Stomach smooth muscle (tissue), 2 donors: ENCODE measurements around the gene PARP6.
A peak's percentile ranks its signal among the peaks of the same experiment; 100 is the strongest.

Source experiments
- H3K27ac ChIP-seq: one replicate; pipeline ENCODE4 v1.7.0; 2013; ENCODE audit warnings: mild to moderate bottlenecking, low read length, inconsistent platforms
- H3K27me3 ChIP-seq, 2 donors: one replicate each; pipeline ENCODE4 v1.7.0; 2013; ENCODE audit warnings: low read length in 2 of 2; ENCODE audit not compliant: insufficient read depth in 2 of 2, control insufficient read depth in 1 of 2
- H3K36me3 ChIP-seq, 2 donors: one replicate each; pipeline ENCODE4 v1.7.0; 2013; ENCODE audit warnings: low read length in 2 of 2; ENCODE audit not compliant: control insufficient read depth in 2 of 2, insufficient read depth in 2 of 2
- H3K4me1 ChIP-seq: one replicate; pipeline ENCODE4 v1.7.0; 2013; ENCODE audit warnings: low read length; ENCODE audit not compliant: control insufficient read depth, insufficient read depth
- H3K4me3 ChIP-seq, 2 donors: one replicate each; pipeline ENCODE4 v1.7.0; 2013; ENCODE audit warnings: low read length in 2 of 2
- H3K9ac ChIP-seq, 2 donors: one replicate each; pipeline ENCODE4 v1.7.0; 2013; ENCODE audit warnings: low read length in 2 of 2, mild to moderate bottlenecking in 1 of 2
- H3K9me3 ChIP-seq, 2 donors: one replicate each; pipeline ENCODE4 v1.7.0; 2013; ENCODE audit warnings: low read length in 2 of 2; ENCODE audit not compliant: control insufficient read depth in 2 of 2
- donor health status: healthy.
- donor health status: Pancreatic carcinoma.

Gene PARP6

DNA sequence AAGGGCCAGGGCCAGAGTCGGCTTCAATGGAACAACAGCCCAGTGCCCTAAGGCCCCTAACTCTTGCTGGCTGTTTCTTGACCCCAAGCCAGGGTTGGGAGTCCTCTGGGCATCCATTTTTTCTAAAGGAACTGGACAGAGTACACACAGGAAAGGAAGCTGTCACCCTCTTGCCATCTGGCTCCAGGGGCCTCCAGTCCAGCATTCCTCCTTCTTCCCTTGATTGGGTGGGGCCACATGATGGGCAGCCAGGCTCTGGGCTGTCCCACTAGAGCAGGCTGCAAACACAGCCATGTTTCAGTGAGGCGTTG is 73.2 kb downstream of the PARP6 start:
- H3K36me3 ChIP-seq: peaks cover 38 to 41% of the 10 kb centered on the region in 2 donors
- peaks cover 10 to 11% of the 10 kb centered on the region in 2 donors for H3K27me3 ChIP-seq
- H3K9me3 ChIP-seq: no peaks in the 10 kb centered on the region
- peaks cover 38% of the 10 kb centered on the region for H3K4me1 ChIP-seq
- H3K27ac ChIP-seq: no peak overlapping the region
- no peak overlapping the region for H3K4me3 ChIP-seq
- H3K9ac ChIP-seq: no peak overlapping the region

DNA sequence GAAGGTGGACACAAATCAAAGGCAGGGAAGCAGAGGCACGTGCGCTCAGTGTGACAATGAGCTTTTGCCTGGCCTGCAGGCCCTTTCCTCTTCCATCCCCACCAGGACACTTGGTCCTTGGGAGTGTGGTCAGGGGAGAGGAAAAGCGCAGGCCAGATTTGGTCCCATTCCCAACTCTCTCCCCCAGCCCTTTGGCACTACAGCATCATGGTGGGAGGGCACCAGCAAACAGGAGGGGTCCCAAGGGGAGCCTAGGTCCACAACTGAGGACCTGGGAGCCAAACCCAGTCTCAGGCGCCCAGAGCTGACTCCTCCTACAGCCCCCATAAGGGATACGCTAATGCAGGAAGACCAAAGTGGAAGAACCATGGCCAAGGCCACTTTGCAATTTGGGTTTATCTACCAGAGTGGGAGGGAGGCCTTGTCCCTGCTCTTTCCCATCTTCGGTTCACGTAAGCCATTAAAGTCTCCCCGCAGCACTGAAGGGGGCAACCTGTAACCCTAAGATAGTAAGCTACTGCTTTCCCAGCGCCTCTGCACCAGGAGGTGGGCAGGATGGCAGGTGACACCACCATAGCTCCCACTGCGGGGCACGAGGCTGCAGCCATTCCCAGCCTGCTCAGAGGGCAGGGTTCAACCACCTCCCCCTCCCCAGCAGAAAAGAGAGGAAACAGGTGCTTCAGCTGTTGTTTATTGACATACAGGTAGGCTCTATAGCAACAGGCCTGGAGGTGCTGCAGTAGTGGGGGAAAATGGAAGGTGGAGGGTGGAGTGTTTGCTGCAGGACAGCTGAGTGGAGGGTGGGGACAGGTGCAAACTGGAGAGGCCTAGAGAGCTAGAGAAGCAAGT is 73.8 kb downstream of the PARP6 start:
- no peaks in the 10 kb centered on the region for H3K9me3 ChIP-seq
- peaks cover 32% of the 10 kb centered on the region for H3K4me1 ChIP-seq
- H3K27ac ChIP-seq: no peak overlapping the region
- no peak overlapping the region for H3K4me3 ChIP-seq
- peaks cover 38 to 39% of the 10 kb centered on the region in 2 donors for H3K36me3 ChIP-seq
- H3K9ac ChIP-seq: no peak overlapping the region
- H3K27me3 ChIP-seq: peaks cover 10 to 11% of the 10 kb centered on the region in 2 donors

DNA sequence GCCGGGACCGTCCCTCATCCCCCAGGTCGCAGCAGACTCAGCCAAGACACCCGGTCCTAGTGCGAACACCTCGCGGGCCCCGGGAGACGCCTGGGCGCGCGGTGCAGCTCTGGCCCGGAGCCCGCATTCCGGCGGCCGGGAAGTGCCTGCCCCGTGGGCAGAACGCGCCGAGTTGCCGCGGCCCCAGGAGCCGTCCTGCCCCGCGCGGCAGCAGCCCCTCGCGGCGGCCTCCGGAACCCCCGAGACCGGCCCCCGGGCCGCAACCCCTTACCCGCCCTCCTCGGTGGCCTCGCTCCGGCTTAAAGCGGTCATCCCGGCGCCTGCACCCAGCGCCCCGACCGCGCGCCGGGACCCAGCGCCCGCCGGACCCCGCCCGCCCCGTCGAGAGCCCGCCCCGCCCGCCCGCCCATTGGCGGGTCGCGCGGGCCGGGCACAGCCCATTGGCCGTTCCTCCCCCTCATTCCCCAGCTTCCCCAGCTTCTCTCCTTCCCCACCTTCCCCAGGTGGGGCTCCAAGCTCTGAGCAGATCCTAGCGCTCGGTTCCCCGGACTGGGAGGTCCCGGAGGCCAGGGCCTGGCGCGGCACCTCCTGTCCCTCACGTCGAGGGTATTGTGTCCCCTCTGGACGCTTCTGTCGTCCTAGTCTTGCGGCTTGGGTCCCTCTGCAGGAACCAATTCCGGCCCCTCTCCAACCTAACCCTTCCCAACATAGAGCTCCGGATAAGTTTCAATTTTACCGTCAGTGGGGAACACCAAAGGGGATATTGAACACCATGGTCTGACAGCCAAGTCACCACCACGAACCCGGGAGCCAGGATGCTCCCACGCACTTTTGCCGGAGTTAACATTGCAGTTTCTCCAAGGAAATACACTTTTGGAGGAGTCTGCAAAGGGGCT is 74.6 kb downstream of the PARP6 start, which contains the start of gene GRAMD2A:
TSS of gene GRAMD2A (minus strand) at position 328 of the 896 bp plus-strand sequence.
- Histone ChIP-seq H3K9me3 (no peaks in the 10 kb centered on the region), H3K27me3 (peaks cover 10 to 11% of the 10 kb centered on the region in 2 donors), H3K4me1 (peaks cover 24% of the 10 kb centered on the region), H3K9ac (peak within 1 kb of the TSS; percentile 42 to 49), H3K27ac (no peak within 1 kb of the TSS), H3K4me3 (peak within 1 kb of the TSS; percentile 54 to 72), H3K36me3 (peaks cover 33 to 37% of the 10 kb centered on the region in 2 donors)

DNA sequence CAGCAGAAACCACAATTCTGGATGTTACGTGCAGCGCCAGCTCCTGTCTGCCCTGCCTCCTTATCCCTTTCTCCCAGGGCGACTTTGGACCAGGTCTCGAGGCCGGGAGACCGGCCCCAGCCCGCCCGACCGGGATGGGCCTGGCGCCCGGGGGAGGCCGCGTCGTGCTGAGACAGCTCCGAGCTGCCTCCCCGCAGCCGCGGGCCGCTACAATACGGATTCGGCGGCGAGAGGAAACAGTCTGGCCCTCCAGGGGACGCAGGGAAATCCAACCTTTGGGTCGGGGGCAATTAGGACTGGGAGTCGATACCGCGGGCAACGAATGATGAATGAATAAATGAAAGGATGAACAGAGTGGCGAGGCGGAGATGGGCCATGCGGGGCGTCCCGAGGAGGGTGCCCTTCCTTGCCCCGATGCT is 75.3 kb downstream of the PARP6 start:
- Histone ChIP-seq H3K27ac (no peak overlapping the region), H3K9me3 (no peaks in the 10 kb centered on the region), H3K4me1 (peaks cover 20% of the 10 kb centered on the region), H3K9ac (peak overlapping the region; percentile 42 to 49), H3K4me3 (peak overlapping the region; percentile 54 to 72), H3K27me3 (peaks cover 10 to 11% of the 10 kb centered on the region in 2 donors), H3K36me3 (peaks cover 27 to 30% of the 10 kb centered on the region in 2 donors)

DNA sequence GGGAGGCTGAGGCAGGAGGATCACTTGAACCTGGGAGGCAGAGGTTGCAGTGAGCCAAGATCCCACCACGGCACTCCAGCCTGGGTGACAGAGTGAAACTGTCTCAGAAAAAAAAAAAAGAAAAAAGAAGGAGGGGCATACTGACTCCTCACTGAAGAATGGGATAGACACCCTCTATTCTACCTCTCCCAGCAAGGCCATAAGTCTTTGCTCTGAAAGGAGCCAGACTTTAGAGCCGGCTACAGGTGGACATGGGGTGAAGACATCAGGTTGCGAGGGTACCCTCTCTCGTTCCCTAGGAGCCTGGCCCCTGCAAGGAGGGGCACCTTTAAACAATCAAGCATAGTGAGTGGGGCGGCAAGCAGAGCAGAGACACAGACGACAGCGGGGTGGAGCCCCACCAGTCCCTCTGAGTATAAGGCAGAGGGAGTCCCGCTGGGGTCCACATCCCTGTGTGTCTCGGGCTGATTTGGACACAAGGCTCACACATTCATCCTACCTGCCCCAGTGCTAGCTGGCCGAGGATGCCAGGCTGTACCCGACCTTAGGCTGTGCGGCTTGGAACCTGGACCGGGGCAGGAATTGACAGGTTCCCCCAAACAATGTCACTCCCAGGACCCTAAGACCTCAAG is 75.8 kb downstream of the PARP6 start:
- H3K9me3 ChIP-seq: no peaks in the 10 kb centered on the region
- H3K36me3 ChIP-seq: peaks cover 21 to 25% of the 10 kb centered on the region in 2 donors
- H3K4me3 ChIP-seq: peak overlapping the region; percentile 54 to 72
- H3K9ac ChIP-seq: peak overlapping the region in 1 of 2 donors; percentile 42
- H3K27me3 ChIP-seq: peaks cover 10 to 11% of the 10 kb centered on the region in 2 donors
- no peak overlapping the region for H3K27ac ChIP-seq
- peaks cover 18% of the 10 kb centered on the region for H3K4me1 ChIP-seq

DNA sequence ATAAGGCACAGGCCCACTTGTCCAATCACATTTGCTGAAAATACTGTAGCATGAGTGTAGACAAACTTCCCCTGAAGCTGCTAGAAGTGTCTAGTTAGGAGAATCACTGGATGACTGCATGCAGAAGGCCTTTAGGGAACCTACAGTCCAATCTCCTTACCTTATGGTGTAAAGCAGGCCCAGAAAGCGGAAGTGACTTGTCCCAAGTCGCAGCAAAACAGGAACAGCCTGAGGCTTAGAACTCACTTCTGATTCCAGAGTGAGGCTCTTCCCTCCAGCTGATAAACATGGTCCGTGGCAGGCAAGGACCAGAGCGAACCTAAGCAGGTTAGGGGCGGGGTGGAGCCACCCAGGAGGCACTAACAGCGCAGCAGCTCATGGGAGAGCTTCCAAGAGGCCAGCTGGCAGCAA is 77.2 kb downstream of the PARP6 start:
- no peak overlapping the region for H3K4me3 ChIP-seq
- H3K36me3 ChIP-seq: peaks cover 9 to 11% of the 10 kb centered on the region in 2 donors
- no peak overlapping the region for H3K27ac ChIP-seq
- peaks cover 10 to 11% of the 10 kb centered on the region in 2 donors for H3K27me3 ChIP-seq
- H3K9me3 ChIP-seq: no peaks in the 10 kb centered on the region
- H3K4me1 ChIP-seq: peaks cover 13% of the 10 kb centered on the region
- no peak overlapping the region for H3K9ac ChIP-seq

DNA sequence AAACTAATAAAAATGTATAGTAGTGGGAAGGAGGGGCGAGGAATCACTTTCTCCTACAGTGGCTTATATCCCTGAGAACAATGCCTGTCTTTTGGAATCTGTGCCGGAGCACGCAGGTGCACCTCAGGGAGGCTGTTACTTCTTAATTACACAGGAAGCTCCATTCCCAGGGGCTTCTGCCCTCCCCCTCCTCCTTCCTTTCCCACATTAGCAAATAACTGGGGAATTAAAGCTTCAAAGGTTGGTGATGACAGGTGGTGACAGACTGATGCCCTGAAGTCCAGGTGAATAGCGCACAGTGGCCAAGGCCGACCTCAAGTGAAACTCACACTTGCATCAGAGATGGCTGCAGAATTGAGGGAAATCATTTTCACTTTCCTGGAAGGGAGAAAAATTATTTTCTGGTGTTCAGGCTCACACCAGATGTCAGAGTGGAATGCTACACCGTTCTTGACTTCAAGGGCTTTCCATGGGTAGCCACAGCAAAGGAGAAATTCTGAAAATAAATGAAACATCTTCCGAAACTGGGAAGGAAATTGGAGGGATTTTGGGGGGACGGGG is 78.4 kb downstream of the PARP6 start:
- Histone ChIP-seq H3K4me1 (peaks cover 9% of the 10 kb centered on the region), H3K4me3 (no peak overlapping the region), H3K27ac (no peak overlapping the region), H3K27me3 (peaks cover 10 to 11% of the 10 kb centered on the region in 2 donors), H3K9me3 (no peaks in the 10 kb centered on the region), H3K9ac (no peak overlapping the region), H3K36me3 (peaks cover 3% of the 10 kb centered on the region in 2 donors)

DNA sequence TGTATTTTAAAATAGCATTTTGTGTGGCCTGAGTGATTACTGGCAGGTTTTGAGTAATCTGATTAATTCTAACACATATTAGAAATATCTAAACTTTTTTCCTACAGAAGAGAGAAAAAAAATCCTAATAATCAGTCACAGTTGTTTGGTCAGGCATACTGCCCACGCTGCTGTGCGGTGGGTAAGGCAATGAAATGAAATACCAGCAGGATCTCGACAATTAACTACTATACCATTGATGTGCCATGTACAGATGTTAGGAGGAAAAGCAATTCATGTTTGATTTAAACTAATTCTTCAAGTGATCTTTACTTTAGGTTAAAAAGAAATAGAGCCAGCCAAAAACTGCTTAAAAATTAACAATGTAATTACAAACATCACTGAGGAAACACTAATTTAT is 79.9 kb downstream of the PARP6 start:
- Histone ChIP-seq H3K4me1 (peaks cover 8% of the 10 kb centered on the region), H3K9me3 (no peaks in the 10 kb centered on the region), H3K9ac (no peak overlapping the region), H3K27ac (no peak overlapping the region), H3K36me3 (no peaks in the 10 kb centered on the region), H3K27me3 (peaks cover 10% of the 10 kb centered on the region in 2 donors), H3K4me3 (no peak overlapping the region)
